Sciatic nerve (tissue), 2 donors: ENCODE data around the gene TDP1. TPM values are rescaled to one million over a fixed set of nuclear protein-coding genes. Genes with fewer than 3 reads are reported as not detected.
"Not testable (repeated sequence)": the region's sequence is repeated elsewhere in the genome, so short reads cannot be mapped to it uniquely, and the experiment has no call there.

Source experiments
- ATAC-seq: fragments of 200-7000 bp; cut with Tn5 transposase; one replicate; pipeline ENCODE4 v1.9.1; 2020; ENCODE audit warnings: mild to moderate bottlenecking, moderate library complexity
- DNase-seq: peaks from one replicate; pipeline ENCODE4 v3.0.0-alpha.2; 2020; ENCODE audit warnings: low spot score
- intact Hi-C: fragments of 100-400 bp; cut with DNase I; formaldehyde crosslinking; loops from one replicate; pipeline ENCODE4 v1.14.2; 2022
- total RNA-seq: library from RNA; stranded (reverse); fragmentation: NEBNext Ultra II Directional; extraction: Animal tissue kit (Norgen Biotek cat#: 25700); gene quantifications from one replicate; pipeline ENCODE4 v1.2.1, GENCODE V29; 2021
- donor health status: DM: no; HTN: no; CAD: no.
- donor health status: DM: no; HTN: no; CAD: no.

The TDP1 gene
- total RNA-seq, 1 donor from 2014 or later, result 12.7 TPM

- ATAC-seq (no peak), DNase-seq (no peak)
- intact Hi-C loops, result no loop called here
Measured at GRCh38 chr14:90072350-90072749, 116.6 kb downstream of the TDP1 start.

GRCh38 chr14:90079576-90079975 is 123.8 kb downstream of the TDP1 start:
- DNase-seq (no peak), ATAC-seq (no peak)
- intact Hi-C loops, result no loop called here

- DNase-seq, result no peak
- intact Hi-C loops, result no loop called here
Measured at GRCh38 chr14:90087433-90087832, 131.7 kb downstream of the TDP1 start.

GRCh38 chr14:90088176-90088575 is 132.4 kb downstream of the TDP1 start:
- ATAC-seq (no peak), DNase-seq (no peak)
- intact Hi-C loops, result no loop called here

More at GRCh38 chr14:90087433-90087832, 131.7 kb downstream of the TDP1 start:
- ATAC-seq, result peak; percentile 67

DNA sequence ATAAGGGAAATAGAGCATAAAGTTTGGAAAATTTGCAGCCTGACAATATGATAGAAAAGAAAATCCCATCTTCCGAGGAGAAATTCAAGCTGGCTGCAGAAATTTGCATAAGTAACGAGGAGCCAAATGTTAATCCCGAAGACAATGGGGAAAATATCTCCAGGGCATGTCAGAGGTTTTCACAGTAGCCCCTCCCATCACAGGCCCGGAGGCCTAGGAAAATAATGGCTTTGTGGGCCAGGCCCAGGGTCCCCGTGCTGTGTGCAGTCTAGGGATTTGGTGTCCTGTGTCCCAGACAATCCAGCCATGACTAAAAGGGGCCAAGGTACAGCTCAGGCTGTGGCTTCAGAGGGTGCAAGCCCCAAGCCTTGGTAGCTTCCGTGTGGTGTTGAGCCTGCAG is 133.8 kb downstream of the TDP1 start:
- ATAC-seq, intact Hi-C loops, DNase-seq: not testable (repeated sequence)

- no peak for ATAC-seq
- intact Hi-C loops, result no loop called here
- no peak for DNase-seq
Measured at GRCh38 chr14:90091393-90091792, 135.7 kb downstream of the TDP1 start.

- no peak for ATAC-seq
- DNase-seq, result no peak
- intact Hi-C loops, result no loop called here
Measured at GRCh38 chr14:90093942-90094595, 138.3 kb downstream of the TDP1 start.

Other genes with a start within 250 kb of the TDP1 start
- 7.4 TPM for gene EFCAB11, start 1.2 kb upstream of the TDP1 start, total RNA-seq
- gene KCNK13, start 106.1 kb downstream of the TDP1 start, total RNA-seq, result 0.53 TPM